Large intestine (tissue), 3 donors: Measurements from ENCODE around the gene SMURF1. TPM values are rescaled to one million over a fixed set of nuclear protein-coding genes. Genes with fewer than 3 reads are reported as not detected.

Experiments used
- DNase-seq, 2 donors: peaks; one replicate each; pipeline versions ENCODE4 v3.0.0 to v3.0.0-alpha.2; 2013
- H3K27ac ChIP-seq: one replicate; pipeline ENCODE4 v1.5.1; 2013; ENCODE audit warnings: low read length
- H3K27me3 ChIP-seq: 2 replicates; pipeline ENCODE4 v1.6.1; 2013; ENCODE audit warnings: low read length; ENCODE audit not compliant: control insufficient read depth, insufficient read depth
- H3K36me3 ChIP-seq: 2 replicates; pipeline ENCODE4 v1.6.1; 2013; ENCODE audit warnings: low read length; ENCODE audit not compliant: control insufficient read depth, insufficient read depth
- H3K4me1 ChIP-seq: one replicate; pipeline ENCODE4 v1.6.1; 2013; ENCODE audit warnings: low read length; ENCODE audit not compliant: control insufficient read depth, insufficient read depth
- H3K4me3 ChIP-seq: one replicate; pipeline ENCODE4 v1.5.1; 2013; ENCODE audit warnings: low read length
- H3K9me3 ChIP-seq: one replicate; pipeline ENCODE4 v1.6.1; 2013; ENCODE audit warnings: mild to moderate bottlenecking, low read depth, low read length, moderate library complexity; ENCODE audit not compliant: control insufficient read depth
- WGBS: methylation state at CpG from one replicate; pipeline ENCODE4 v1.1.5; 2013; ENCODE audit warnings: low lambda C conversion rate; ENCODE audit not compliant: insufficient coverage; 5-methylcytosine and 5-hydroxymethylcytosine counted together
- polyA plus RNA-seq: library from polyadenylated mRNA; unstranded; fragments of 120-200 nt; gene quantifications from one replicate; pipeline ENCODE4 v1.2.1, GENCODE V29; 2013

The SMURF1 gene
- polyA plus RNA-seq, 1 donor: 14.5 TPM

DNA sequence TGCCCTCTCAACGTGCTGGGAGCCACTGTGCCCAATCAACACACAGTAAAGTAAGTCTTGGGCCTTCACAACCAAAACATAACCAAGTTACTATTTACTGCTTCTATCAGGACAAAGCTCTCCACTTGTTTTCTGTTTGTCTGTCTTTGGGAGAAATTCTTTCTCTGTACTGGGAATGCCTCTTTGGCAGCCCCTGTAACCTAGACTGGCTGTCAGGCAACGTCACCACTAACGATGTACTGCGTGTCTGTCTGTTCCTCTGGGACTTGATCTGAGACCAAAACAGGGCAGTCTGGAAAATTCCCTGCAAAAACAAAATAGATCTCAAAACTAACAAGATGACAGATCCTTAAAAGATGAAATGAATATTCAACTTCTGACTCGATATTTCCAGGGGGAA, 113.0 kb downstream of the SMURF1 start:
- no CpG with 5 or more reads among the region's 5 CpGs for WGBS
- no peaks in the 10 kb centered on the region for H3K4me1 ChIP-seq
- no peak overlapping the region for H3K27ac ChIP-seq
- no peak overlapping the region for H3K4me3 ChIP-seq
- H3K9me3 ChIP-seq: peaks cover 3% of the 10 kb centered on the region
- no peaks in the 10 kb centered on the region for H3K27me3 ChIP-seq
- DNase-seq: no peak
- peaks cover 81% of the 10 kb centered on the region for H3K36me3 ChIP-seq

DNA sequence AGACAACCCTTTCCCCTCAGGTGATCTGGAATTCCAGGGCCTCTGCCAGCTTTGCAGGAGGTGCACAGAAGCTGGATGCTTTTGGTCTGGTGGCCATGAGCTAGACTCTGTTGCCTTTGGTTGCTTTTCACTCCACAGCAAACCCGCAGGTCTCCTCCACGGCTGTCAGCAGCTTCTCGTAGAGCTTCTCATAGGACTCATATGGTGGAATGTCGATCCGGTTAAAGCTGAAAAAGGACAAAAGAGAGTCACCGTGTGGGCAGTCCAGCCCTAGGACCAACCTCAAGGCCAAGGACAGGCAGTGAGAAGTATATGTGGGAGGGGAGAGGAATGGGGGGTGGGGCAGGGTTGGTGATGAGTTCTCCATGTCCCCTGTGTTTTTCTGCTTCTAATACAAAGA, 113.5 kb downstream of the SMURF1 start:
- no CpG with 5 or more reads among the region's 6 CpGs for WGBS
- Histone ChIP-seq H3K27ac (no peak overlapping the region), H3K36me3 (peaks cover 76% of the 10 kb centered on the region), H3K4me3 (no peak overlapping the region), H3K4me1 (no peaks in the 10 kb centered on the region), H3K27me3 (no peaks in the 10 kb centered on the region), H3K9me3 (peaks cover 3% of the 10 kb centered on the region)
- DNase-seq: no peak

DNA sequence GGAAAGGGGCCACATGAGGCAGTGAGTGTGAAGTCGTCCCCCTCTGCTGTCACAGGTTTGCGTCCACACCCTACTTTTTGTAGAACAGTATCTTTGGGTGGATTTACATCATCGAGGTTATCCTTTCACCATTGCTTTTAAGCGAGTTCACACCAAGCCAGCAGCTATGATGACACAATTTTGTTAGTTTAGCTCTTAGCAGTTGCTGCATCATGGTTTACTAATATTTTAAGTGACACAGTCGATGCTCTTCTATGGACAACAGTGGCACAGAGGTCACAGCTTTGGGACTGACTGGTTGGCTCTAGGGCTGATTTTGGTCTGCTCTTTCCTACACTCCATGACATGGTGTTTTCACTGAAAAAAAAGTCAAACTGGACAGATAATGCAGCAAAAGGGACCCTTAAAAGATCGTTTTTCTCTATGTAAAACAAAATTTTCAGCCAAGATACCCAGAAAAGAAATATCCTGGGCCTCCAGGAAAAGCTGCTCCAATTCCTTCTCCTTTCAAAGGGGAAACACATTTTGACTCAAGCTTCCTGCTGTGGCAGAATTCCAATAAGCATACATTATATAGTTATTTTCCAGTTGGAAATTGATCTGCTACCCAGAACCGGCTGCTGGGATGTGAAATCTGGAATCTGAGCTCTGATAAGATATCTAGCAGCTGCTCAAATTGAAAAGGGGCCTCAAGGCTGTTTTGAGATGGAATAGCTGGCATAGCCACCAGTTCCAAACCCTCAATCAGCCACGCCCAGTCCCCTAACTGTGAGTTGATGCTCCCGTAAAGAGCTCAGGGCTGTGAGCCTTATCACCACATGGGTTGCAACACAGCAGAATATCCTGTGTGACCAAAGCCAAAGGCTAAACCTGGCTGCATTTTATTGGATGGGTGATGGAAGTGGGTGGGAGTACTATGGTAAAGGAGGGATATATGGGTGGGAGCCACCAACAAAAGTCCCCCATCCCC, 114.2 kb downstream of the SMURF1 start:
- H3K27ac ChIP-seq: no peak overlapping the region
- no peak for DNase-seq
- no CpG with 5 or more reads among the region's 9 CpGs for WGBS
- no peaks in the 10 kb centered on the region for H3K27me3 ChIP-seq
- no peaks in the 10 kb centered on the region for H3K4me1 ChIP-seq
- peaks cover 3% of the 10 kb centered on the region for H3K9me3 ChIP-seq
- H3K4me3 ChIP-seq: no peak overlapping the region
- peaks cover 69% of the 10 kb centered on the region for H3K36me3 ChIP-seq

DNA sequence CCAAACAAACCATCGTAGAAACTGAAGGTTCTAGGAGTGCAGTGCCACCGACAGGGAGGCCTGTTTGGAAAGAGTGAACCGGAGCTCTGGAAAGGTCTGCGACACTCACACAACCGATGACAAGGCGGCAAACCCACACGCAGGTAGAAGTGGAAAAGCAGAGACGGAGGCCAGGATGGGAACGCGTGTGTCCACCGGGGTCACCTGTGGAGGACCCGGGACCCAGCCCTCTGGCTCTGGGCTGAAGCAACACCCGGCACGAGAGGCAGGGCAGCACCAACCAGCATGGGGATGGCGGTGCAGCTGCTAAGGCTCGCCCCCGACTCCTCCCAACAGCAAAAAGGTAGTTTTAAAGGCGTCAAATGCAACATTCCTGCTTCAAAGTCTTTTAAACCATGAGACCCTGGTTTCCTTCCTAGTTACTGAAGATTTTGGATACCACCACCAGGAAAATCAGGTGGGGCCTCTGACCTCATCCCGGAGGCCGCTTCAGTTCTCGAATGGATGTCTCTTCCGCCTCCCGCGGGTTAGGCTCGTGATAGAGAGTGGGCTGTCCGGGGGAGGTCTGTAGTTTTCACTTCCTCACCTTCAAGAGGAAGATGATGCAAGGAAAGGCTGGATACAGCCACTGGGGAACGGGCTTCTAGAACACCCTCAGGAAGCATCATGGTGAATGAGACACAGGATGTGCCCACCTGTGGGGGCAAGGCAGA, 115.5 kb downstream of the SMURF1 start:
- WGBS: no CpG with 5 or more reads among the region's 27 CpGs
- H3K9me3 ChIP-seq: peaks cover 3% of the 10 kb centered on the region
- H3K4me3 ChIP-seq: no peak overlapping the region
- no peak overlapping the region for H3K27ac ChIP-seq
- no peak for DNase-seq
- H3K36me3 ChIP-seq: peaks cover 56% of the 10 kb centered on the region
- H3K27me3 ChIP-seq: no peaks in the 10 kb centered on the region
- H3K4me1 ChIP-seq: no peaks in the 10 kb centered on the region

DNA sequence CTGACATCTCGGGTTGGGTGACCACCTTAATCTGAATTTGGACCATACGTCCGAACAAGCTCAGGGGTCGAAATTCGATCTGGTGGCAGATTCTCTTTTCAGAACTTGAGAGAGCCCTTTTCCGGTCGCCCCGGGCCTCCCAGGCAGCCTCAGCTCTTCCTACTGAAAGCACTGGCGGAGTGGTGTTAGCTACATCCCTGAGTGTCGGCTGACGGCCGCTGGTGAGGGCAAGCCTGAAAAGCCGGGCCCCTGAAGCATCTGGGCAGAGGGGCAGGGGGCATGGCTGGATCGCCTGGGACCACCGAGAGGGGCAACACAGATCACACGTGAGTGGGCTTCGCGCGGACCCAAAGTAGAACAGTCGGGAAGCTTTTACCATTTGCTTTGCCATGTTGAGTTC, 116.1 kb downstream of the SMURF1 start:
- H3K9me3 ChIP-seq: peaks cover 3% of the 10 kb centered on the region
- H3K27me3 ChIP-seq: no peaks in the 10 kb centered on the region
- DNase-seq: no peak
- WGBS: no CpG with 5 or more reads among the region's 20 CpGs
- no peak overlapping the region for H3K4me3 ChIP-seq
- no peak overlapping the region for H3K27ac ChIP-seq
- peaks cover 51% of the 10 kb centered on the region for H3K36me3 ChIP-seq
- H3K4me1 ChIP-seq: no peaks in the 10 kb centered on the region

DNA sequence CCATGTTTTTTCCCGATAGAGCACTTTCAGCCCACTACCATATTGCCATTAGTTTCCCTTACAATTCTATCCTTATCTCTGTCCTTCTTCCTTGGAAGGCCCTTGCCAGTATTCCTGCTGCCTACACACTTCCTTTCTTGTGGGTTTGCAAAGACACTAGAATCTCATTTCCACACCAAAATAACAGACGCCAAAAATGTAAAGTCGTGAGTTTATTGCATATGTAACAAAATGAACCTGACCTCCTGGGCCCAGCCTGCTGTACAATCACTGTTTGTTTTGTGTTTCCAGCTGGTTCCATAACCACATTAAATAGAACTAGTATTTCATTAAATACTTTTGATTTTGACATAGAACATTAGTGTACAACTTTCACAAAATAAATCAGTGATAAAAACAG, 116.7 kb downstream of the SMURF1 start:
- H3K27ac ChIP-seq: no peak overlapping the region
- no peaks in the 10 kb centered on the region for H3K4me1 ChIP-seq
- no peaks in the 10 kb centered on the region for H3K27me3 ChIP-seq
- WGBS: no CpG with 5 or more reads among the region's 3 CpGs
- H3K9me3 ChIP-seq: peaks cover 3% of the 10 kb centered on the region
- peaks cover 48% of the 10 kb centered on the region for H3K36me3 ChIP-seq
- H3K4me3 ChIP-seq: no peak overlapping the region
- no peak for DNase-seq

DNA sequence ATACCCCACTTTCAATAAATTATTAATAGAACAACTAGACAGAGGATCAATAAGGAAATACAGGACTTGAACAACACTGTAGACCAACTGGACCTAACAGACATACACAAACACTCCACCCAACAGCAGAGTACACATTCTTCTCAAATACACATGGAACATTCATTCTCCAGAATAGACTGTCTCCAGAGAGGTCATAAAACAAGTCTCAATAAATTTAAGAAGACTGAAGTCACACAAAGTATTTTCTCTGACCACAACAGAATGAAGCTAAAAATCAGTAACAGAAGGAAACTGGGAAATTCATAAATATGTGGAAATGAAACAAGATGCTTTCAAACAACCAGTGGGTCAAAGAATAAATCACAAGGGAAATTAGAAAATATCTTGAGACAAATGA, 119.8 kb downstream of the SMURF1 start:
- Histone ChIP-seq H3K27me3 (no peaks in the 10 kb centered on the region), H3K36me3 (peaks cover 24% of the 10 kb centered on the region), H3K27ac (no peak overlapping the region), H3K4me1 (no peaks in the 10 kb centered on the region), H3K4me3 (no peak overlapping the region), H3K9me3 (peaks cover 3% of the 10 kb centered on the region)
- DNase-seq: no peak

DNA sequence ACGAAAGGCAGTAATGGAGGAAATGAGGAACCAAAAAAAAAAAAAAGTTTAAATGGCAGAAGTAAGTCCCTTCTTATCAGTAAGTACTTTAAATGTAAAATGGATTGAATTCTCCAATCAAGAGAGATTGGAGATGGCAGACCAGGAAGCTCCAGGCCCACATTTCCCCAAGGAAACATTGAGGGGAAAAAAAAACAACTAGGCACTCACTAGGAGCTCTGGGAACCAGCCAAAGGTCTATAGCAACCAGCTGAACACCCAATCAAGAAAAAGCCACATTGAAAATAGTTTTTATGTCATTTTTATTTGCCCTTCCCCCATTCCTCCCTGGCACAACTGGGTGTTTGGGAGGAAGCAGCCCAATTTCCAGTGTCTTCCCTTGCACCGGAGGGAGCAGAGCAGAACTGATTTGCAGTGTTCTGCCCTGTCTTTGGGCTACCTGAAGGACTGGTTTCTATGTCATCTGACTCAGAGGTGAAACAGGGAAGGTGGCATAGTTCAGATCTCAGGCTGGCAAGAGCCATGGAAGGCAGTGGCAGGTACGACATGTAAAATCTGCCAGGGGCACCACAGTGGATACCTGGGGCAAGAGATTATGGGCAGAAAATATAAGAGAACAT, 121.9 kb downstream of the SMURF1 start:
- no peak overlapping the region for H3K27ac ChIP-seq

DNA sequence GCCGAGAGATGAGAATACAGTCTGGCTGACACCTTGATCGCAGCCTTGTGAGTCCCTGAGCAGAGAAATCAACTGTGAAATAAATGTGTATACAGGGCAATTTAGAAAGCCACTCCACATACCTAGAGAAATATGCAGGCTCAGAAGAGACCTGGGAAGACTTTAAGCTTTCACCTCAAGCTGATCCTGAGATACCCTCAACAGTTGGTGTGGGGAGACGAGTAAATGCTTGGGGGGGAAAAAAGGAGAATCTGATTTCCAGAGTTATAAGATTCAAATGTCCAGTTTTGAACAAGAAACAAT, 123.5 kb downstream of the SMURF1 start:
- no peaks in the 10 kb centered on the region for H3K9me3 ChIP-seq
- DNase-seq: no peak
- no peak overlapping the region for H3K27ac ChIP-seq
- no peaks in the 10 kb centered on the region for H3K4me1 ChIP-seq
- H3K27me3 ChIP-seq: no peaks in the 10 kb centered on the region
- H3K36me3 ChIP-seq: peaks cover 12% of the 10 kb centered on the region
- no peak overlapping the region for H3K4me3 ChIP-seq
- WGBS: no CpG with 5 or more reads among the region's 3 CpGs

More for the DNA sequence above, 121.9 kb downstream of the SMURF1 start:
- DNase-seq: no peak
- Histone ChIP-seq H3K4me1 (no peaks in the 10 kb centered on the region), H3K9me3 (no peaks in the 10 kb centered on the region), H3K27me3 (no peaks in the 10 kb centered on the region), H3K36me3 (peaks cover 8% of the 10 kb centered on the region), H3K4me3 (no peak overlapping the region)
- WGBS: 85% methylated on average over 1 of the region's 3 CpGs

DNA sequence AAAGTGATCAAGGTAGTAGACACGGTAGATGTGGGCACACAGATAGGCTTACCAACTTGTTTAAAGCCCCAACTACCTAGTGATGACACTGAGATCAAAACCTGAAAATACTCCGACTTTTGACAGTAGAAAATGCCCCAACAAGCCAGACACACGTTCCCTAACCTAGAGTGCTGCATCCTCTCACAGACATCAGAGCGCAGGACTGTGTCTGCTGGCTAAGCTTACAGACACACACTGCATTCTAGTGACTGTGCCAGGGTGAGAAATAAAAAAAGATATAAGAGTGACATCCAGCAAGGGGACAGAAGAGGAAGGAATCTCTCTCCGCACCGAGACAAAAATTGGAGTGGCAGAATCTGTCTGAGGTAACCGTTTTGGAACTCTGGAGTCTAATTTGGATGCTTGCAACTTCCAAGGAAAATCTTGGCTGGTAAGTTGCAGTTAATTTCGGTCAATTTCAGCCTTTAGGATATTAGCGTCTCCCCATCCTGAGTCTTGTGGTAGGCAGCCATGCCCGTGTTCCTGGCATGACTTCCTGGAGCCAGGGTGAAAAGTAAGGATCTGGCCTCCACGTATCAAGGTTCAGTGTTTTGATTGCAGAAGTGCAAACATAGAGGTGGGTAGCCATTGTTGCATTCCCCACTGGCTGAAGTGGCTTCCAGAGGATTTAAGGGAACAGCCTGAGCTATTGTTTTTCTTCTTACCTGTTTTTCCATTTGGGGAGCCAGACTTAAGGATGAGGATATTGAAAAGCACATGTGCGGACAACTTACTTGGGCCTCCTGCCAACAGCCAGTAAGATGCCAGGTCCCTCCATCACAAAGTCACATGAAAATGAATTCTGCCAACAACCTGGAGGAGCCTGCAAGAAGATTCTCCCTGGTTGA, 124.1 kb downstream of the SMURF1 start:
- no peak for DNase-seq
- no peaks in the 10 kb centered on the region for H3K4me1 ChIP-seq
- 100% methylated on average over 2 of the region's 12 CpGs for WGBS
- peaks cover 18% of the 10 kb centered on the region for H3K36me3 ChIP-seq
- H3K27ac ChIP-seq: no peak overlapping the region
- H3K9me3 ChIP-seq: no peaks in the 10 kb centered on the region
- no peaks in the 10 kb centered on the region for H3K27me3 ChIP-seq
- H3K4me3 ChIP-seq: no peak overlapping the region
